IMR-90 (cell line): ENCODE results near the gene TMEM184C. TPM values are rescaled to one million over a fixed set of nuclear protein-coding genes. Genes with fewer than 3 reads are reported as not detected.
A peak's percentile ranks its signal among the peaks of the same experiment; 100 is the strongest.

ENCODE experiments used
- ATAC-seq: fragments of 200-7000 bp; cut with Tn5 transposase; 2 replicates; pipeline ENCODE4 v1.9.1; 2020; ENCODE audit warnings: low read depth, mild to moderate bottlenecking, moderate library complexity
- BruUV-seq: library from RNA; stranded (reverse); fragments of 400-500 nt; replicated peaks from 2 replicates; lab custom pipeline; 2021; lab: Mats Ljungman, UMichigan
- CTCF ChIA-PET: fragments of 300-600 bp; formaldehyde crosslinking; extraction: SDS; loops from one replicate; lab custom pipeline; 2021; ENCODE audit warnings: antibody characterized with exemption; lab: Yijun Ruan, JAX
- POLR2A ChIA-PET: fragments of 300-600 bp; sonication (Branson Sonifier 250); formaldehyde crosslinking; loops from one replicate; lab custom pipeline; 2022; ENCODE audit warnings: antibody characterized with exemption; ENCODE audit not compliant: unreplicated experiment; lab: Charles Lee
- DNase-seq: peaks from one replicate; pipeline ENCODE4 v3.0.0; 2013
- H2AFZ ChIP-seq: replicated peaks from 2 replicates; pipeline ENCODE3; 2013; ENCODE audit warnings: low read length, mild to moderate bottlenecking; ENCODE audit not compliant: poor library complexity
- H2AK5ac ChIP-seq: 2 replicates; pipeline ENCODE4 v1.6.1; 2013; ENCODE audit warnings: low read depth, low read length, inconsistent platforms
- H2AK9ac ChIP-seq: replicated peaks from 2 replicates; pipeline ENCODE3; 2013; ENCODE audit warnings: mild to moderate bottlenecking, low read depth, low read length, moderate library complexity; ENCODE audit not compliant: poor library complexity
- H2BK120ac ChIP-seq: 2 replicates; pipeline ENCODE4 v1.6.1; 2013; ENCODE audit warnings: low read depth, low read length, inconsistent platforms
- H2BK15ac ChIP-seq: 3 replicates; pipeline ENCODE4 v1.6.1; 2013; ENCODE audit warnings: low read depth, low read length, inconsistent platforms
- H2BK20ac ChIP-seq: 2 replicates; pipeline ENCODE4 v1.6.1; 2013; ENCODE audit warnings: low read depth, mild to moderate bottlenecking, inconsistent platforms, low read length, moderate library complexity
- H2BK5ac ChIP-seq: 2 replicates; pipeline ENCODE4 v1.6.1; 2013; ENCODE audit warnings: mild to moderate bottlenecking, low read depth, low read length, inconsistent platforms; ENCODE audit not compliant: poor library complexity, severe bottlenecking
- H3K14ac ChIP-seq: replicated peaks from 2 replicates; pipeline ENCODE4 v1.6.1; 2013; ENCODE audit warnings: low read depth, low read length, inconsistent platforms
- H3K18ac ChIP-seq: 2 replicates; pipeline ENCODE4 v1.6.1; 2013; ENCODE audit warnings: low read depth, low read length, control low read depth
- H3K23ac ChIP-seq: 2 replicates; pipeline ENCODE4 v1.6.1; 2013; ENCODE audit warnings: low read depth, low read length, inconsistent platforms
- H3K27ac ChIP-seq: 2 replicates; pipeline ENCODE4 v1.5.1; 2013; ENCODE audit warnings: mild to moderate bottlenecking, control low read depth, low read length; ENCODE audit not compliant: insufficient read depth
- H3K27me3 ChIP-seq: 2 replicates; pipeline ENCODE4 v1.6.1; 2013; ENCODE audit warnings: low read length; ENCODE audit not compliant: control insufficient read depth, insufficient read depth
- H3K36me3 ChIP-seq: 2 replicates; pipeline ENCODE4 v1.6.1; 2013; ENCODE audit warnings: low read length, mixed read lengths; ENCODE audit not compliant: control insufficient read depth, insufficient read depth
- H3K4ac ChIP-seq: 2 replicates; pipeline ENCODE4 v1.6.1; 2013; ENCODE audit warnings: low read depth, low read length, inconsistent platforms
- H3K4me1 ChIP-seq: 2 replicates; pipeline ENCODE4 v1.6.1; 2013; ENCODE audit warnings: low read length, mixed read lengths; ENCODE audit not compliant: control insufficient read depth, insufficient read depth
- H3K4me2 ChIP-seq: 2 replicates; pipeline ENCODE4 v1.6.1; 2013; ENCODE audit warnings: low read depth, mild to moderate bottlenecking, control low read depth, low read length, moderate library complexity
- H3K4me3 ChIP-seq: 2 replicates; pipeline ENCODE4 v1.5.1; 2013; ENCODE audit warnings: low read depth, mild to moderate bottlenecking, control low read depth, low read length, moderate library complexity; ENCODE audit not compliant: insufficient read depth
- H3K56ac ChIP-seq: 2 replicates; pipeline ENCODE4 v1.6.1; 2013; ENCODE audit warnings: low read length, inconsistent platforms; ENCODE audit not compliant: insufficient read depth; ENCODE audit errors: extremely low read depth
- H3K79me1 ChIP-seq, 2 experiments: 2 replicates each; pipeline ENCODE4 v1.6.1; 2013; ENCODE audit warnings: low read length in 2 of 2, inconsistent platforms in 1 of 2, low read depth in 1 of 2
- H3K9ac ChIP-seq: 2 replicates; pipeline ENCODE4 v1.6.1; 2013; ENCODE audit warnings: low read depth, low read length, control low read depth
- H3K9me1 ChIP-seq: 2 replicates; pipeline ENCODE4 v1.6.1; 2013; ENCODE audit warnings: low read length, inconsistent platforms; ENCODE audit not compliant: insufficient read depth
- H3K9me3 ChIP-seq: 2 replicates; pipeline ENCODE4 v1.6.1; 2013; ENCODE audit warnings: low read length; ENCODE audit not compliant: control insufficient read depth, insufficient read depth
- H4K20me1 ChIP-seq: 2 replicates; pipeline ENCODE4 v1.6.1; 2013; ENCODE audit warnings: low read length, inconsistent platforms; ENCODE audit not compliant: insufficient read depth
- H4K5ac ChIP-seq: 2 replicates; pipeline ENCODE4 v1.6.1; 2013; ENCODE audit warnings: mild to moderate bottlenecking, low read depth, low read length, control low read depth
- H4K8ac ChIP-seq, 2 experiments: 2 replicates each; pipeline ENCODE4 v1.6.1; 2013; ENCODE audit warnings: low read depth in 2 of 2, low read length in 2 of 2, control low read depth in 1 of 2, inconsistent platforms in 1 of 2
- H4K91ac ChIP-seq: 2 replicates; pipeline ENCODE4 v1.6.1; 2013; ENCODE audit warnings: low read depth, low read length, inconsistent platforms; ENCODE audit not compliant: insufficient read depth
- CEBPB ChIP-seq: IDR thresholded peaks from 2 replicates; pipeline ENCODE4 v1.6.1; 2012; ENCODE audit warnings: low read depth, low read length, improper control_type of control experiment
- MAZ ChIP-seq: IDR thresholded peaks from 2 replicates; pipeline ENCODE4 v1.6.1; 2012; ENCODE audit warnings: low read depth, mild to moderate bottlenecking, low read length, improper control_type of control experiment, moderate library complexity, borderline replicate concordance
- MXI1 ChIP-seq: IDR thresholded peaks from 2 replicates; pipeline ENCODE4 v1.6.1; 2012; ENCODE audit warnings: low read depth, mild to moderate bottlenecking, low read length, moderate library complexity, borderline replicate concordance
- RAD21 ChIP-seq: IDR thresholded peaks from 2 replicates; pipeline ENCODE4 v1.6.1; 2012; ENCODE audit warnings: low read length, improper control_type of control experiment
- WGBS, 2 experiments: methylation state at CpG; one replicate each; pipeline versions ENCODE4 v1.1.5 to v1.1.7; 2013; ENCODE audit warnings: missing lambda C conversion rate in 2 of 2; ENCODE audit not compliant: insufficient read length in 1 of 2; ENCODE audit errors: extremely low coverage in 2 of 2; 5-methylcytosine and 5-hydroxymethylcytosine counted together
- dilution Hi-C: fragments of 300-500 bp; cut with HindIII; formaldehyde crosslinking; loops from one replicate; pipeline ENCODE4 v1.14.3; 2018; ENCODE audit warnings: low sequenced_read_pairs; ENCODE audit not compliant: unreplicated experiment
- in situ Hi-C: fragments of 300-500 bp; cut with MboI; formaldehyde crosslinking; loops from 3 replicates; pipeline ENCODE4 v1.14.3; 2019; ENCODE audit warnings: low sequenced_read_pairs, inconsistent platforms, mixed read lengths
- intact Hi-C: fragments of 100-400 bp; cut with micrococcal nuclease; formaldehyde crosslinking; loops from 2 replicates; pipeline ENCODE4 v1.10.0; 2022
- polyA plus RNA-seq, 3 experiments: library from polyadenylated mRNA; depleted of rRNA; stranded (reverse); fragments of >200 nt; gene quantifications; 2 replicates each; pipeline ENCODE4 v1.2.3, GENCODE V29; 2012; ENCODE audit warnings: low replicate concordance in 1 of 3
- total RNA-seq: library from RNA; depleted of rRNA; stranded (reverse); fragments of >200 nt; gene quantifications from 2 replicates; pipeline ENCODE4 v1.2.3, GENCODE V29; 2012
- TF ChIP-seq, protein P1 (sequence below): conservative IDR thresholded peaks from 2 replicates; pipeline ENCODE4 v1.5.1; 2012; ENCODE audit warnings: mild to moderate bottlenecking, low read depth, low read length, improper control_type of control experiment
- TF ChIP-seq, protein P2 (sequence below): fragments of 150-350 bp; IDR thresholded peaks from 2 replicates; pipeline ENCODE4 v1.6.1; 2017; ENCODE audit warnings: mild to moderate bottlenecking, antibody characterized with exemption, low read length, low read depth

Gene TMEM184C
- total and polyA plus RNA-seq, 2 of the 4 experiments (the other 2 are of a cell fraction), result 17.4 to 67.6 TPM

DNA sequence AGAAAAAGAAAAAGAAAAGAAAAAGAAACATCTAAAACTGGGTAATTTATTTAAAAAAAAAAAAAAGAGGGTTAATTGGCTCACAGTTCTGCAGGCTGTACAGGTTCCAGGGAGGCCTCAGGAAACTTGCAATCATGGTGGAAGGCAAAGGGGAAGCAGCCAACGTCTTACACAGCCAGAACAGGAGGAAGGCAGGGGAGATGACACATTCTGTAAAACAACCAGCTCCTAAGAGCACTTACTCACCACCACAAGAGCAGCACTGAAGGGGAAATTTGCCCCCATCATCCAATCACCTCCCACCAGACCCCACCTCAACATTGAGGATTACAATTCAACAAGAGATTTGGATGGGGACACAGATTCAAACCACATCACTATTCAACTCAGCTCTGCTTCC, 36.8 kb upstream of the TMEM184C start:
- peaks cover 2% of the 10 kb centered on the region; the same call in 1 of the 2 replicates for H3K9me3 ChIP-seq
- no peaks in the 10 kb centered on the region for H3K79me1 ChIP-seq
- no peak overlapping the region for H3K4me2 ChIP-seq
- H3K4me3 ChIP-seq, result no peak overlapping the region
- H3K27ac ChIP-seq, result no peak overlapping the region
- H4K8ac ChIP-seq, result peak overlapping the region; percentile 17 to 65; a peak in 3 of 4 replicates
- peak overlapping the region; percentile 46; the same call in 1 of the 2 replicates for H3K4ac ChIP-seq
- DNase-seq (peak; percentile 82), ATAC-seq (no peak)
- TF ChIP-seq, protein P1, sequence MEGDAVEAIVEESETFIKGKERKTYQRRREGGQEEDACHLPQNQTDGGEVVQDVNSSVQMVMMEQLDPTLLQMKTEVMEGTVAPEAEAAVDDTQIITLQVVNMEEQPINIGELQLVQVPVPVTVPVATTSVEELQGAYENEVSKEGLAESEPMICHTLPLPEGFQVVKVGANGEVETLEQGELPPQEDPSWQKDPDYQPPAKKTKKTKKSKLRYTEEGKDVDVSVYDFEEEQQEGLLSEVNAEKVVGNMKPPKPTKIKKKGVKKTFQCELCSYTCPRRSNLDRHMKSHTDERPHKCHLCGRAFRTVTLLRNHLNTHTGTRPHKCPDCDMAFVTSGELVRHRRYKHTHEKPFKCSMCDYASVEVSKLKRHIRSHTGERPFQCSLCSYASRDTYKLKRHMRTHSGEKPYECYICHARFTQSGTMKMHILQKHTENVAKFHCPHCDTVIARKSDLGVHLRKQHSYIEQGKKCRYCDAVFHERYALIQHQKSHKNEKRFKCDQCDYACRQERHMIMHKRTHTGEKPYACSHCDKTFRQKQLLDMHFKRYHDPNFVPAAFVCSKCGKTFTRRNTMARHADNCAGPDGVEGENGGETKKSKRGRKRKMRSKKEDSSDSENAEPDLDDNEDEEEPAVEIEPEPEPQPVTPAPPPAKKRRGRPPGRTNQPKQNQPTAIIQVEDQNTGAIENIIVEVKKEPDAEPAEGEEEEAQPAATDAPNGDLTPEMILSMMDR, result no peak
- TF ChIP-seq MXI1 (no peak), MAZ (no peak), CEBPB (no peak), RAD21 (no peak)
- TF ChIP-seq, protein P2, sequence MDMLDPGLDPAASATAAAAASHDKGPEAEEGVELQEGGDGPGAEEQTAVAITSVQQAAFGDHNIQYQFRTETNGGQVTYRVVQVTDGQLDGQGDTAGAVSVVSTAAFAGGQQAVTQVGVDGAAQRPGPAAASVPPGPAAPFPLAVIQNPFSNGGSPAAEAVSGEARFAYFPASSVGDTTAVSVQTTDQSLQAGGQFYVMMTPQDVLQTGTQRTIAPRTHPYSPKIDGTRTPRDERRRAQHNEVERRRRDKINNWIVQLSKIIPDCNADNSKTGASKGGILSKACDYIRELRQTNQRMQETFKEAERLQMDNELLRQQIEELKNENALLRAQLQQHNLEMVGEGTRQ, result no peak
- peak overlapping the region; percentile 61; the same call in 1 of the 2 replicates for H3K23ac ChIP-seq
- no peaks in the 10 kb centered on the region for H4K20me1 ChIP-seq
- H2BK5ac ChIP-seq, result peak overlapping the region; percentile 88
- CTCF ChIA-PET, result interaction anchor here (1.2 kb wide), 1 partner anchor 562 kb away, joined by 3 read pairs; no protein-coding TSS in a partner anchor
- in situ Hi-C loops (loop anchor here (25.0 kb wide), 1 partner anchor 1243 kb away; no protein-coding TSS in a partner anchor), dilution Hi-C loops (no loop called here), intact Hi-C loops (loop anchor here (5.0 to 10.0 kb wide), 2 partner anchors 43 to 266 kb away; no protein-coding TSS in a partner anchor)
- BruUV-seq, result no TSS peak
- peak overlapping the region; percentile 10; the same call in 1 of the 2 replicates for H4K91ac ChIP-seq
- H3K4me1 ChIP-seq, result peaks cover 18% of the 10 kb centered on the region
- peak overlapping the region; percentile 90 for H2BK20ac ChIP-seq
- H2BK120ac ChIP-seq, result peak overlapping the region; percentile 86; the same call in 1 of the 2 replicates
- no peak overlapping the region for H2AK9ac ChIP-seq
- H2AK5ac ChIP-seq, result peak overlapping the region; percentile 82
- POLR2A ChIA-PET, result no interaction called here
- peak overlapping the region; percentile 50 for H2AFZ ChIP-seq
- H3K14ac ChIP-seq, result peak overlapping the region; percentile 15; the same call in 1 of the 2 replicates
- H3K56ac ChIP-seq, result no peak overlapping the region
- peak overlapping the region; percentile 51; the same call in 1 of the 2 replicates for H4K5ac ChIP-seq
- WGBS, 2 experiments, result no CpG with 5 or more reads among the region's 1 CpG
- H3K18ac ChIP-seq, result peak overlapping the region; percentile 89; the same call in 1 of the 2 replicates
- H3K9me1 ChIP-seq, result peaks cover 6% of the 10 kb centered on the region; the same call in 1 of the 2 replicates
- H3K27me3 ChIP-seq, result no peaks in the 10 kb centered on the region
- H3K36me3 ChIP-seq, result no peaks in the 10 kb centered on the region
- H3K9ac ChIP-seq, result no peak overlapping the region
- H2BK15ac ChIP-seq, result peak overlapping the region; percentile 94
